NCI-H1105 treated with DMSO at 0.1 percent for 48 hours (cell line): Measurements from ENCODE around the gene PTPN5.
A peak's percentile ranks its signal among the peaks of the same experiment; 100 is the strongest.

Source experiments
- DNase-seq: peaks from one replicate; lab custom pipeline; 2025; lab: John Stamatoyannopoulos, UW

PTPN5 gene

DNA sequence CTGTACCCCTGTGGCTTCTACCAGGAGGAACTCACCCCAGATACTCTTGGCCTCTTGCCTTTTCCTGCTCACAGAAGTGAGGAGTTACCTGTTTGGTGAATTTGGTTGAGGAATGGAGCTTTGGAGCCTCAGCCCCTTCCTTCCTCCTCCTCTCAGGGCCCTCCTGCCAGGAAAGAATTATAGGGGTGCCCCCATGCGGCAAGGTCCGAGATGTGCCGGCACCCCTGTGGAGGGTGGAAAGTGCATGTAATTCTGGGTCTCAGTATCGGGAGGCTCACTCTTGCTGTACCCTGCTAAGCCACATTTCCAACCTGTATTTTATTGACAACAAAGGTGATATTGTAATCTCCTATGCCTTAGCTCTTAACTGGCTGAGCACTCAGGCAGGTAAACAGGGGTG is 51.9 kb downstream of the PTPN5 start:
- no peak for DNase-seq

DNA sequence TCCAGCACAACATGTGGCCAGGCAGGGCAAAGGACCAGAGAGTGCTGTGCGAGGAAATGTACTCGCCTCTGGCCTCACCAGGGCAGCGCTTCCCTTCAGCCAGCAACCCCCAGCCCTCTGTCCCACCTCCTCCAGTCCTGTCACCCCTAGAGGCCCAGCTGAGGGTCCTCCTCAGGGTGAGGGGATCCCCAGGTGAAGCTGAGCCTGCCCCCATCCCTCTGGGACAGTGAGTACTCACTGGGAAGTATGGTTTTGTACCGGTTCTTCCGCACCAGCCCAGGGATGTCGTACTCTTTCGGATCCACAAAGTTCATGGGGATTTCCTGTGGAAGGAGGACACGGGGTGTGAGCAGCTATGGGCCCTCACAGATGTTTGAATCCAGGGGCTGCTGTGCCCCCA is 54.0 kb downstream of the PTPN5 start:
- no peak for DNase-seq

DNA sequence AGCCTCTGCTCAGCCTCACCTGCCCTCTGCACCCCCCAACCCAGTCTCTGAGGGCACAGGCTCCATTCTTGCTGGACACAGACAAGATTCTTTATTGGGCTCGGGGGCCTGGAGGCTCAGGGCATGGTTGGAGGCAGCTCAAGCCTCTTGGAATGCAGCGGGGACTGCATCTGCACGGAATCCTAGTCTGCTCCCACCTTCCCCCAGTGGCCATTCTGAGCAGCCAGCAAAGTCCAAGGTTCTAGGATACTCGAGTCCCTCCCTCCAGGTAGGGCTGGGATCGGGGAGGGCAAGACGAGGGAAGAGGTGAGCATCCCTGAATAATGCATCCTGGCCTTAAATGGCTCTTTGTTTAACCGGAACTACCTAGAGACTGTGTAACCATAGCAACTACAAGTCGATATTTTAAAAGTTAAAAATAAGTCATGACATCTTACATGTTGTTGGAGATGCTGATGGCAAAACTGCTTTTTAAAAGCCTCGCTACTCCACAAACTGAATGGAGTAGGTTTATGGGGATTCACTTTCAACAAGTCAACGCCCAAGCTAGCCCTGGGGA is 54.9 kb downstream of the PTPN5 start:
- DNase-seq = no peak

DNA sequence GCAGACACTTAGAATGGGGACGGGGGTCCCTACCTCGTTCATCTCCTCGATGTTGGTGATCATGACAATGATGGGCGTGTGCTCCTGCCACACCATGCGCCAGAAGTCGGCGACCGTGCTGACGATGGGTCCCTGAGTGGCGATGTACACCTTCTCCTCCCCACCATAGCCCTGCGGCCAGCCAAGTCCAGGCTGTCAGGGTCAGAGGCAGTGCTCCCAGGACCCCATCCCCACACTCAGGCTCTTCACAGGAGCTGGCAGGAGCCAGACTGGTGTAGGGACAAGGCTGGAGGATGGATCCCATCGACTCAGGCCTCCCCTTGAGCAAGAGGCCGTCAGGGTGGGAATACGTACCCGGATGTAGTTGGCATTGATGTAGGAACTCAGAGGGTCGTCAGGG is 58.4 kb downstream of the PTPN5 start:
- DNase-seq = no peak

DNA sequence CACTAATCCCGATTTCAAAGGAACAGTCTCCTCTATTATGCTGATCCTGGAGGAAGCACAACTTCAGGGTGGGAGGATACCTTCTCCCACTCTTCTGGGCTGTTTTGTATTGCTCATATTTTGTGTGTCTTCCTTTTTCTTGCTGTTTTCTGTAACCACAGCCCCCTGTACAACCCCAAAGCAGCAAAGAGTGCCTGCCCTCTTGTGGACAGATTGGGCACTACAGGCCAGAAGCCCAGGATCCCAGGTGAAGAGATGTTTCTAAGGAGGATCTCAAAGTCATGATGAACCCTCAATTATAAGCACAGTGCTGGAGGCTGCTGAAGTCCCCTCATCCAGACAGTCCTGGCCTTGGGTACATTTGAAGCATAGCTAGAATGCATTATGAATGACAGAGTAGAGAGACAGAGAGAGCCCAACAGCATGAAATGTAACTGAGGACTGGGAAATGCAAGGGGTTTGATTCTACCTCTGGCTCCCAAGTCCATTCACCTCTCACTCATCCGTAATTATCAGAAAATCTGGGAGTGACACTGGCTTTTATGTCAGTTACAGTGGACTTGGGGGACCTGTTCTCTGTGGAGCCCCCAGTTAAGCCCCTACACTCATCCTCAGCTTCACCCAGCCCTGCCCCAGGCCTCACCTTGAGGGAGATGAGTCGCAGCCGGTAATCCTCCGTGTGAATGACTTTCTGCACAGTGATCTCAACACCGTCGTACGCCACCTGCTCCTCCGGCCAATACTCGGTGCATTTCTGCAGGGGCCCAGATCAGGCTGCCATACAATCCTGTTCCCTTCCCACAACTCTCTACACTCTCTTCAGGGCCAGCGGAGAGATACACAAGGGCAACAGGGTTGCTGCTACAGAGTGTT is 59.4 kb downstream of the PTPN5 start:
- DNase-seq = peak; percentile 26

DNA sequence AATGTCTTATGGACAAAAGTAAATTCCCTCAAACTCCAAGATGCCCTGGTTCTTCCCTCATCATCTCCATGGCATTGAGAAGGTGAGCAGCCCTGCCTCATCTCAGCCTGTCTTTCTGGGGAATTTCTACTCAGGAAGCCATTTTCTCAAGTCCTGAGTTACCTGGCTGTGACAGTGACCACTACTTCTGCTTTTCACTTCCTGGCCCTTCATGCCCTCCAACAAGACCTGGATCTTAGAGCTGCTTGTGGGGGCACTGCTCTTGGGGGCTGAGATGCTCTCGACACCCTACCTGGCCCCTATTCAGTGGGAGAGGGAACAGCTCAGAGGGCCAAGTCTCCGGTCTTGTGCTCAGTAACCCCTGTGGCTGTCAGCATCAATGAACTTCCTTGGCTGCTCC is 60.2 kb downstream of the PTPN5 start:
- no peak for DNase-seq

DNA sequence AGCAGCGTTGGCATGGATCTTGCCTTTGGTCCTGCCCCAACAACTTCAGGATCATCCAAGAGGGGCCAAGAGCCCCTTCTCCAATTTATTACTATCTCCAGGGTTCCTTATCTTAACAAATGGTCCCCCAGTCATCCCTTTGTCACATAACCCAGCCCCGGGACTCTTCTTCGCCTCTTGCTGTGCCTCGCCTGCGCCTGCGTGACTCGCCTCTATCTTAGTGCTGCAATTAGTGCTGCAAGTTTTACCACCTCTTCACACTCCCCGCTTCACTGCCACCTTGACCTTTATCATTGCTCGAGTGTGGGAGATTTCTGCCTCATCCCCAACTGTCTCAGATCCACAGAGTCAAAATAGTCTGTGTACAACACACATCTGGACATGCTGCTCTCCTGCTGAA is 61.6 kb downstream of the PTPN5 start:
- DNase-seq = no peak

DNA sequence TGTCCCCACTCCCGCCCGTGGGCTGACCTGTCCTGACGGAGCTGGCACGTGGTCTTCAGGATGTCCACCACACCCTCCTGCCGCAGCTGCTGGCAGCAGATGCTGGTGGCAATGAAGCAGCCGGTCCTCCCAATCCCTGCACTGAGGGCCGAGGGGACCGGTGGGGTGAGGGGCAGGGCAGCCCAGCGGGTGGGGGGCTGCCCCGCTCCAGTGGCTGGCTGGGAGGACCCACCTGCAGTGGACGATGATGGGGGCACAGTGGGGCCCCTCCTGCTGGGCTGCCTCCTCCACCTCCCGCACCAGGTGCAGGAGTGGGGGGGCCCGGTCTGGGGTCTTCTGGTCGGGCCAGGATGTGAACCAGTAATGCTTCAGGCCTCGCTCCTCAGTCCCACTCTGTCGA is 62.2 kb downstream of the PTPN5 start:
- DNase-seq = no peak

DNA sequence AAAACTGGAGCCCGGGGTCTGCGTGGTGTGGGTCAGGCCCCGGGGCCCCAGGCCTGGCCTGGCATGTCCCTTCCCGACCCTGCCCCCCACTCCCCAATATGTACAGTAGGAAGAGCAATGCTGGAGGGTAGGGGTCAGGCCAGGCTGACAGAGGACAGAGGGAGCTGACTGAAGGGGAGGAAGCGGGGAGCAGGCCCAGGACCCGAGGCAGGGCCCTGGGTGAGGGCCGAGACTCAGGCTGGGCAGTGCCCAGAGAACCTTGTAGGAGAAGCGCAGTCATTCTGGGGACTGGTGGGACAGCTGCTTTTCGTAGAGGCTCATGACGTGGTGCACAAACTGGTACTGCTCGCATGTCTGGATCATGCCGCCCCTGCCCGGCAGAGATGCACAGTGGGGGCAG is 62.9 kb downstream of the PTPN5 start:
- DNase-seq = no peak

DNA sequence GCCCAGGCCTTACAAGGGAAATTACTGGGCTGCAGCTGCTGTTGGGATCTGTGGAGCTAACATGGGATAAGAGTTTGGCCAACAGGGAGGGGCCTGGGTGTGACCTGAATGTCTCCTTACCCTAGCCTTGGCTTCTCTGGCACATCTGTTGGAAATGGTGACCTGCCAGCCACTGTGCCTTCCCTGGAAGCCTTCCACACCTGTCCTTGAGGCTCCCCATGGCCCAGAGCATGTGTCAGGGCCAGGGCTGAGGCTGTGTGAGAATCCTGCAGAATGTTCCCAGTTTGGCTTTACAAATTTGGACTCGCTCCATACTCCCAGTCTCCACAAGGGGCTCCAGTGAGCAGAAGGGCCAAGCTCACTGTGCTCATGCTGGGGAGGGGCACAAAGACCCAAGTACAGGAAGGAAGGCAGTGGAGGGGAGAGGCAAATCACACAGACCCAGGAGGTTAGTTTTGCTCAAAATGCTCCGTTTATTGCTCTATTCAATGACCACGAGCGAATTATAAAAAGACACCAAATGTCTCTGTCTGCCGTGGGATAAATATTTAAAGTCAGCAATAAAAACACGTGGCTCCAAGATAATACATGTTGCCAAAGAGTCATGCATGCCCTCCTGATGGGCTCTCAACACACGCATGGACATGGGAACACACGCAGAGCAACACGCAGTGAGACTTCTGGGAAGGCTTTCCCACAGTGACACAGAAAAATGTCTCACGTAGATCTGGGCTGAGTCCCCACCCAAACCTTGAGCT is 63.9 kb downstream of the PTPN5 start:
- DNase-seq = peak; percentile 24

DNA sequence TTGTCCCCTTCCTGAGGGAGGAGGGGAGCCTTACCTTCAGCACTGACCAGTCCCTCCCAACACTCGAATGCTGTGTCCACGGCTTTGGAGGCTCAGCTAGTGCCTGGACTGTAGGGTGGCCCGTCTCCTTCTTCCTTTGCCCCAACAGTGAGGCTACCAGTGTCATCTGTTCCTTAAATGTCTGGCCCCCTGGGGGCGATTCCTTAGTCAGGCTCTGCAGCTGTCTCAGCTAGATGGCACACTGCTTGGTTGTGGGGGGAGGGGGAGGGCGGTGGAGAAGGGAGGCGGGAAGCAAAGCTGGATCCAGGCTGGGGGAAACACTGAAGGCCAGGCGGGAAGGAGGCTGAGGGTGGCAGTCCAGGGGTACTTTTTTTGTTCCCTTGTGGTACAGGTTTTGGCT is 65.6 kb downstream of the PTPN5 start, which contains the start of gene IGSF22:
Gene IGSF22 (minus strand): TSS at position 149 of the 400 bp plus-strand sequence. CDS start 1,952 bp downstream, outside the sequence.
- no peak for DNase-seq

DNA sequence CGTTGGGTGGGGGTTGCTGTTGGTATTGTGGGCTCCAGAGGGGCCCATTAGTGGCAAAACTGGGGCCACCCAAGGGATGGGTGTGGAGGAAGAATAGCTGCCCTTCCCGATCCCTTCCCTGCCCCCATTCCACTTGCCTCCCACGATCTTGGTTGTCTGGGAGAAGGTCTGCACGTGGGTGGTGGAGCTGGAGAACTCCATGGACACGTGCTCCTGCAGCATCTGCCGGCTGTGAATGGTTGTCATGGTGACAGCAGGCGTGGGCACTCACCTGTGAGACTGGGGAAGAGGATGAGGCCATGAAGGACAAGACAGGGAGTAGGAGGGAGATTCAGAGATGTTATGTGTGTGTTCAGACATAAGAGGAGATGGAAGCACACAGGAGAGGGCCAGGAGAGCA is 67.6 kb downstream of the PTPN5 start:
- peak; percentile 67 for DNase-seq

DNA sequence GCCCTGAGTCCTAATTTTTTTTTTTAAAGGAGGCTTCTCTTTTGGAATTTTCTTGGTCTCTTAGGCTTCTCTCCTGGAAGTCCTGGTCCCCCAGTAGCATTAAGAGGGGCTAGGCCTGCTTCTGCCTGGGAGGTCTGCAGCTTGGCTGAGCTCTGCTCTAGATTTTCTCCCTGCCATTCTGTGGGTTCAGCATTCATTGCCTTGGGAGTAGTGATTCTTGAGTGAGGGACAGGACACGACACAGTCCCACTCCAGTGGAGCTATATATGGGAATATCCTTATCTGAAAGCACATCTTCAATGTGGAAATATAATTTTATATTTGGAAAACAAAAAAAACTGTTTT is 69.3 kb downstream of the PTPN5 start:
- DNase-seq = no peak

DNA sequence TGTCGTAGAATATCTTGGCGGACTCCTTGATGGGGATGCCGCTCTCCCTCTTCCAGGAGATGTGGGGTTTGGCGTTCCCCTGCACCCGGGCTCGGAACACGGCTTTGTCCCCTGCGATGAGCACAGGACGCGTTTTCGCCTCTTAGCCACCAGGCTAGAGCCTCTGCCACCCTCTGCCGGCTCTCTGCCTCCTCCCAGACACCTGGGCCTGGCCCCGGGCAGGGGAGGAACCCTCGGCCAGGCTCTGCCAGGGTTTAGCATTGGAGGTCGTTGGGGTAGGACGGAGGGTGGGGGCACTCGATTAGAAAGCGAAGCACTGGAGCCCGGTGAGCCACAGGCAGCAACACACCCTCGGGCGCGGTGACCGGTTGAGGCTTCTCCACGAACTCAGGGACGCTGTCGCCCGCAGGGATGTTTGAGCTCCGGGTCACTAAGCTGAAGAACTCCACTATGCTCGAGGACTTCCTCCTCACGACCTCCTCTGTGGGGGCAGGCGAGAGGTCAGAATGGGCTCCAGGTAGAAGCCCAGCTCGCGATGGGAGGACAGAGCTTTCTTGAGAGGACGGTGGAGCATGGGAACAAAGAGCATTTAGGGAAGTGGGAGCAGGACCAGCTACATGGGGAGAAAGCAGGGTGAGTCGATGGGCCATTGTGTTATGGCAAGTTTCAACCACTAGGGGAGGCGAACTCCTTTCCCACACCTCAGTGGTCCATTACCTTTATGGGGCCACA is 69.9 kb downstream of the PTPN5 start:
- peak; percentile 71 for DNase-seq

DNA sequence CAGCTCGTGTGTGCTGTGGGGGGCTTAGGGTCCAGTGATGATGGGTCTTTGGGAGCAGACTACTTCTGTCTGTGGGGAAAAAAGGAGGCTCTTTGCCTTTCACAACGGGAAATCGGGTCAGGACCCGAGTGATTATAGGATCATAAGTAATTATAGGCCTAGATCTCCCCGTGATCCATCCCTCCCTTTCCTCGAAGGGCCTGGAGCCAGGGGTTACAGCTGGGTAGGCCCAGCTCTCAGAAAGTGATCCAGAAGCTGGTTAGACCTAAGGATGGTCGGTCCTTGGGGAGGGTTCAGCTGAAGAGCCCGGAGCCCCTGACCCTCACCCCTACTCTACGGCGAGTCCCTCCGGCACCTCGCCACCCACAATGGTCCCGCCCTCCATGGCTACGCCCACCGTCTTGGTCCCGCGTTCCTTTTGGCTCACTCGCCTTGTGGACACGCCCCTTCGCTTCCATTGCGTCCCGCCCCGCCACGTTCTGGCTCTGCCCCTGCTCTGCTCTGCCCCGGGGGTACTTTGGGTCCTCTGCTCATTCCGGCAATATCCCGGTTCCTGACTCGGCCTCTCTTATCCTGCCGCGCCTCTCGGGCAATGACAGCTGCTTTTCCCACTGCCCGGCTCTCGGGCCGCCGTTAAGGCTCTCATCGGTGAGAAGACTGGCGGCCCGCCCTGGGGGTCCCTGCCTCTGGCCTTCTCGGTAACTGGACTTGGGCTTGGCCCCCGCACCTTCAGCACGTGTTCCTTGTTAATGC is 70.6 kb downstream of the PTPN5 start:
- DNase-seq = peak; percentile 88

DNA sequence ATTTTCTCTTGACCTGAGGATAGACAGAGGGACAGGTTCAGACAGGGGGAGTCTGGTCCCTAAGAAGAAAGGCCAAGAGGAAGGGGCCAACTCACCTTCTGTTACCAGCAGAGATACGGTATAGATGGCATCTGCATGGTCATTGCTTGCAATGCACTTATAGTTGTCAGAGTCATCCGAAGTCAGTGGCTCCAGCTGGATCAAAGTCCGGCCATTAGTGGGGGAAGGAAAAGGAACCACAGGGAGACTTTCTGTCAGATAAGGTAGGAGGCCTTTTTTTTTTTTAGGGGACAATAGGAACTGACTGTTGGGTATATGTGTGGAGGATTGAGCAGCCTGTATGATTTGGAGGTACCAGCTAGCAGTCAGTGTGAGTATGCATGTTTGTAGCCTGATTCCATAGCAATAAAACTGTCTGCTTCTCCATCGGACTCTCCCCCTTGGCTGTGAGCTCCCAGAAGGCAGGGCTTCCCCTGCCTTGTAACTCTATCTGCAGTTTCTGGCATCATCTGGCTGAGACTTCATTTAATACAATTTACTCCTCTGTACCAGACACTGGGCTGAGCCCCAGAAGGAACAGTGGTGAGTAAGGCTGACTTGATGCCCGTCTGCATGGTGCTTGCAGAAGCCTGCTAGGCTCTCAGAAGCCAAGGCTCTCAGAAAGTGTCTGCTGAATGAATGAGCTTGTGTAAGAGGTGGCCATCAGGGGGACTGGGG is 71.3 kb downstream of the PTPN5 start:
- no peak for DNase-seq

DNA sequence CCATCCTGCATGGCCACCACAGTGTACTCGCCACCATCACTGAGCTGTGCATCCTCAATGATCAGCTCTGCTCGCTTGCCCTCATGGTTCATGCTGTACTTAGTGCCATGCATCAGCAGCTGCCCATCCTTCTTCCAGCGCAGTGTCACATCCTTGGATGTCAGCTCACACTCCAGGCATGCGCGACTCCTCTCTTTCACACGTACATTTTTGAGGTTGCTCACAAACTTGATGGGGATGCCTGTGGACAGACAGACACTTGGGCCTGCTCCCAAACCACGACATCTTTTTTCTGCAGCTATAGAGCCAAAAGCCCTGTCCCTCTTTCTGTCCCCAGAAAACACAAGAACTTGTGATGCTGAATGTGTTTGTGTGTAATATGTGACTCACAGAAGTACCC is 76.1 kb downstream of the PTPN5 start:
- no peak for DNase-seq

DNA sequence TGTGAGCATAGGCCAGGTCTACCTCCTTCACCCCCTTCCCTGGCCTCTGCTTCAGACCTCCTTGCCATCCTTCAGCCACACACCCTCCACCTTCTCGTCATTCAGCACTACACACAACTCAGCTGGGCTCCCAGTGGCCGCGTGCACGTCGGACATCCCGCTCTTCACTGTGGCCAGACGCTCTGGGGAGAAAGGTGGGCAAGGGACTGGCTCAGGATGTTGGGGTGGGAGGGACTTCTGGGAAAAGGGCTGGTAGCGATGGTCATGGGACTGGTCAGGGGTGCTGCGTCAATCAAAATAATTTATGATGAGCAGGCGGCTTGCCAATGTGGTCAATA is 77.2 kb downstream of the PTPN5 start:
- no peak for DNase-seq

DNA sequence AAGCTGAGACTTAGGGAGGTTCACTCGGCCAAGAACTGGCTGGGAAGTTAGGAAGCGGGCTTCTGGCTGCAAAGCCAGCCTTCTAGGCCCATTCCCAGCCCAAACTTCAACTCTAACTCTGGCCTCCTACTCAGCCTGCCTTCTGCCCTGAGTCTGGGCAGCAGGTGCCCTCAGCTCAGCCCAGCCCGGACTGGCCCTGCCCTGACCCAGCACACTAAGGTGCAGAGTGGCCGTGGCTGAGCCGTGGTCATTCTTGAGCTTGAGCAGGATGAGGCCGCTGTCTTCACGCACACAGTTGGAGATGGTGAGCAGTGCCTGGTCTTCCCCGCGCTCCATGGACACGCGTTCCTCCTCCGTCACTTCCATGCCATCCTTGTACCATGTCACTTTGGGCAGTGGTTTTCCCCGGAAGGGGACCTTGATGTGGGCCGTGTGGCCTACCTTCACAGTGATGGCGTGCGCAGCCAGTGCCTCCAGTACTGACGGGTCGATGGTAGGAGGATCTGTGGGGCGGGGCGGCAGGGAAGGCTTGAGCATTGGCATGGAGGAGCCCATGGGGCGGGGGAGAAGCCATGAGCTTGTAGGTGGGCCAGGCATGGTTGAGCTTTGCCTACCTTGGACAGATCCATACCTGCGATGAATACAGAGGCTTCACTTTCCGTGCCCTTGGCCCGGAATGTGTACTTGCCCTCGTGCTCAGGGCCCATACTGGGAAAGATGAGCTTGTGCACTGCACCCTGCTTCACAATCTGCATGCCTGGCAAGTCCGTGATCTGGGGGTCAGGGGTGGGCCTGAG is 77.8 kb downstream of the PTPN5 start:
- DNase-seq = no peak

DNA sequence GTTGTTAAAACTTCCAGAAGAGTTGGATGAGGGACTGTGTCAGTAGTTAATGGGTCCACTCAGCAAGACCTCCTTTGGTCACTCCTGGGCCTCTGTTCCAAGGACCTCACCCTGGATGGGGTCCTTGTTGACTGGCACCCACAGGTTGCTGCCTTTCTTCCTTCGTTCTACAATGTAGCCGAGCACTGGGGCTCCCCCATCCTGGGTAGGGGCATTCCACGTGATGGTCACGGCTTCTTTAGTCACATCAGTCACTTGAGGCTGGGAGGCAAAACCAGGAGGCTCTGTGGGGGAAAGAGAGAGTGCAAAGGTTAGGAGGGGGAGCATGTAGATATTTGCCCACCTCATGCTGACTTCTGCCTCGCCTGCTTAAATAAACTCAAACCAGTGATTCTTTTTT is 81.1 kb downstream of the PTPN5 start:
- DNase-seq = no peak
